Breast epithelium (tissue), 4 donors: Measurements from ENCODE around the gene LHPP. TPM values are rescaled to one million over a fixed set of nuclear protein-coding genes. Genes with fewer than 3 reads are reported as not detected.

Experiments
- DNase-seq, 2 donors: peaks; one replicate each; pipeline ENCODE4 v3.0.0-alpha.2; 2019; ENCODE audit warnings: low spot score in 2 of 2
- H3K27ac ChIP-seq, 2 donors: fragments of 200-600 bp; sonication (generic) in 1 of 2; one replicate each; pipeline ENCODE4 v1.5.1; 2016 to 2019; ENCODE audit warnings: mild to moderate bottlenecking in 1 of 2
- H3K27me3 ChIP-seq, 2 donors: fragments of 200-600 bp; sonication (generic) in 1 of 2; one replicate each; pipeline versions ENCODE4 v1.5.1 to v1.6.0; 2017 to 2019; ENCODE audit warnings: control low read depth in 1 of 2, mild to moderate bottlenecking in 1 of 2
- H3K36me3 ChIP-seq: fragments of 200-600 bp; one replicate; pipeline ENCODE4 v1.5.1; 2019
- H3K4me1 ChIP-seq, 2 donors: fragments of 200-600 bp; sonication (generic); one replicate each; pipeline ENCODE4 v1.5.1; 2016 to 2019; ENCODE audit warnings: control low read depth in 1 of 2
- H3K4me3 ChIP-seq, 3 donors: fragments of 200-600 bp; sonication (generic); 1 replicate in 2 of 3; 2 replicates in 1 of 3; pipeline ENCODE4 v1.5.1; 2016 to 2019; ENCODE audit warnings: mild to moderate bottlenecking in 3 of 3, moderate library complexity in 2 of 3
- H3K9me3 ChIP-seq, 2 donors: fragments of 200-600 bp; sonication (generic) in 1 of 2; one replicate each; pipeline ENCODE4 v1.5.1; 2016 to 2019; ENCODE audit warnings: control low read depth in 1 of 2
- CTCF ChIP-seq, 3 donors: fragments of 450-650 bp; IDR thresholded peaks; one replicate each; pipeline ENCODE4 v1.5.1; 2016 to 2017; ENCODE audit warnings: antibody characterized with exemption in 3 of 3, mild to moderate bottlenecking in 3 of 3, moderate library complexity in 3 of 3
- POLR2A ChIP-seq: fragments of 450-650 bp; IDR thresholded peaks from one replicate; pipeline ENCODE4 v1.6.1; 2016; ENCODE audit warnings: antibody characterized with exemption, mild to moderate bottlenecking, moderate library complexity
- POLR2AphosphoS5 ChIP-seq, 3 donors: sonication (generic); formaldehyde crosslinking; IDR thresholded peaks; one replicate each; pipeline ENCODE4 v1.6.1; 2017; ENCODE audit warnings: antibody characterized with exemption in 3 of 3
- intact Hi-C: fragments of 100-400 bp; cut with DNase I; formaldehyde crosslinking; loops from one replicate; pipeline ENCODE4 v1.15.1; 2023; ENCODE audit warnings: low total_unique reads
- total RNA-seq, 3 donors: library from RNA; depleted of rRNA; stranded (reverse); fragments of >200 nt; gene quantifications; one replicate each; pipeline ENCODE4 v1.1.0, GENCODE V29; 2016

The LHPP gene
- total RNA-seq, 3 donors from 2014 or later: 13.1 to 19.6 (median 17.0) TPM

DNA sequence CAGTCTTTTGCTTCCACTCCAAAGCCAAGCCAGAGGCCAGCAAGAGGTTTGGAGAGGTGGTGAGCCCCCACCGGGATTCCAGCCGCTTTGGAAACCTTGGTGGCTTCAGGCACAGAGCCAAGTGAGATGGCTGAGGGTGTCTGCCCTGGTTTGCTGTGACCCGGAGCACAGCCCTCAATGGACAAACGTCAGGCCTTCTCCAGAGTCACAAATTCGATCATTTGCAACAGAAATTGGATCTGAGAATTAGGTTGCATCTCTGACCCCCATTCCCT, 10.9 kb upstream of the LHPP start:
- no peak for TF ChIP-seq POLR2AphosphoS5 (IDR thresholded peaks at IDR 0.05)
- TF ChIP-seq CTCF (IDR thresholded peaks at IDR 0.05): no peak
- no peak for TF ChIP-seq POLR2A
- no peak for DNase-seq
- peaks cover 5 to 53% of the 10 kb centered on the region in 2 donors for H3K27me3 ChIP-seq
- H3K9me3 ChIP-seq: no peaks in the 10 kb centered on the region
- intact Hi-C loops: loop anchor here (10.0 kb wide), 1 partner anchor 1056 kb away; no protein-coding TSS in a partner anchor
- H3K4me1 ChIP-seq: peaks cover 3% of the 10 kb centered on the region in 2 donors
- no peaks in the 10 kb centered on the region for H3K36me3 ChIP-seq
- H3K27ac ChIP-seq: no peak overlapping the region
- H3K4me3 ChIP-seq: no peak overlapping the region

DNA sequence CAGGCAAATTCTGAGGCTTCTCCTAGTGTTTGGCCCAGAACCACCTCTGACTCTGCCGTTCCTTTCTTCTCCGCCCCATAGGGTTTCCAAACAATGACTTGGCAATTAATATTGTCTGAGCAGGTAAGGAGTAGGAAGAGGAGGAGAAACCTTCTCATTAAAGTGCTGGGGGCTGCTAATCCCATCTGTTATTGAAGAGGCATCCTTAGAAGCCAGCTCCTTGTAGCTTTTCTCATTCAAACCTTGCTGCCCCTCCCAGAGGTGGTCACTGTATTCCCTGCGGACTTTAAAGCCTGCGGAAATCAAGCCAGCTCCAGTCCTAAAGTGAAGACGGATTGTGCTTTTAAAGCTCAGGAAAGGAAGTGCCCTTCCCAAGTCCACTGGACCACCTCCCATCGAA, 10.3 kb upstream of the LHPP start:
- no peak overlapping the region for H3K27ac ChIP-seq
- peaks cover 5 to 52% of the 10 kb centered on the region in 2 donors for H3K27me3 ChIP-seq
- no peak overlapping the region for H3K4me3 ChIP-seq
- intact Hi-C loops: loop anchor here (10.0 kb wide), 1 partner anchor 1056 kb away; no protein-coding TSS in a partner anchor
- no peak for TF ChIP-seq POLR2A
- no peak for TF ChIP-seq POLR2AphosphoS5 (IDR thresholded peaks at IDR 0.05)
- no peak for TF ChIP-seq CTCF (IDR thresholded peaks at IDR 0.05)
- peaks cover 3% of the 10 kb centered on the region in 2 donors for H3K4me1 ChIP-seq
- no peaks in the 10 kb centered on the region for H3K36me3 ChIP-seq
- no peak for DNase-seq
- H3K9me3 ChIP-seq: no peaks in the 10 kb centered on the region

GRCh38 chr10:124453960-124454610, 7.5 kb upstream of the LHPP start:
- no peaks in the 10 kb centered on the region for H3K9me3 ChIP-seq
- peaks cover 0 to 25% of the 10 kb centered on the region in 2 donors for H3K27me3 ChIP-seq
- no peaks in the 10 kb centered on the region for H3K36me3 ChIP-seq
- no peak overlapping the region for H3K27ac ChIP-seq
- H3K4me3 ChIP-seq: no peak overlapping the region
- DNase-seq: no peak
- TF ChIP-seq POLR2AphosphoS5 (IDR thresholded peaks at IDR 0.05): no peak
- no peak for TF ChIP-seq CTCF (IDR thresholded peaks at IDR 0.05)
- TF ChIP-seq POLR2A: no peak
- peaks cover 0 to 3% of the 10 kb centered on the region in 2 donors for H3K4me1 ChIP-seq
- intact Hi-C loops: loop anchor here (10.0 kb wide), 1 partner anchor 1059 kb away; no protein-coding TSS in a partner anchor

DNA sequence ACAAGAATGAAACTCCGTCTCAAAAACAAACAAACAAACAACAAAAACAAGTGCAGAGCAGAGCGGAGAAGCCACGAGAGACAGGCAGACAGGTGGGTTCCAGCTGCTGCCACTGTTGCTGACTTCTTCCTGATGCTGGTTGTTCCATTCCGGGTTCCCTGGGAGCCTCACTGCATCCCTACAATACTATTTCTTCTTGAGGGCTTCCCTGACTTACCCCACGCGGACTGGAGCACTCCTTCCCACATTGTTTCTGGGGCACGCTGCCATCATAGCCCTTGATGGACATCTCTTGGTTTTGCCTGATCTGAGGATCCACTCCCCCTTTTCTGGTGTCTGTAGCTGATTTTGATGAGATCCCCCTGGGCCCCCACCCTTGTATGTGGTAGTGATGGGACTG, 6.2 kb upstream of the LHPP start:
- intact Hi-C loops: loop anchor here (10.0 kb wide), 1 partner anchor 1061 kb away; no protein-coding TSS in a partner anchor
- H3K4me1 ChIP-seq: peaks cover 0 to 6% of the 10 kb centered on the region in 2 donors
- no peak overlapping the region for H3K27ac ChIP-seq
- no peaks in the 10 kb centered on the region for H3K9me3 ChIP-seq
- no peak overlapping the region for H3K4me3 ChIP-seq
- no peaks in the 10 kb centered on the region for H3K36me3 ChIP-seq
- DNase-seq: no peak
- H3K27me3 ChIP-seq: peaks cover 0 to 12% of the 10 kb centered on the region in 2 donors
- no peak for TF ChIP-seq POLR2AphosphoS5 (IDR thresholded peaks at IDR 0.05)

GRCh38 chr10:124458473-124458872, 3.1 kb upstream of the LHPP start:
- no peak for TF ChIP-seq CTCF (IDR thresholded peaks at IDR 0.05)
- TF ChIP-seq POLR2AphosphoS5 (IDR thresholded peaks at IDR 0.05): no peak
- no peak for TF ChIP-seq POLR2A
- no peak for DNase-seq
- H3K36me3 ChIP-seq: no peaks in the 10 kb centered on the region
- H3K9me3 ChIP-seq: no peaks in the 10 kb centered on the region
- intact Hi-C loops: loop anchor here (10.0 kb wide), 1 partner anchor 1064 kb away; no protein-coding TSS in a partner anchor
- H3K27me3 ChIP-seq: no peaks in the 10 kb centered on the region
- no peak overlapping the region for H3K4me3 ChIP-seq
- peaks cover 0 to 5% of the 10 kb centered on the region in 2 donors for H3K4me1 ChIP-seq
- H3K27ac ChIP-seq: peak overlapping the region; percentile 82
